Measurements from ENCODE around the gene ADGRG3.

Gene ADGRG3

DNA sequence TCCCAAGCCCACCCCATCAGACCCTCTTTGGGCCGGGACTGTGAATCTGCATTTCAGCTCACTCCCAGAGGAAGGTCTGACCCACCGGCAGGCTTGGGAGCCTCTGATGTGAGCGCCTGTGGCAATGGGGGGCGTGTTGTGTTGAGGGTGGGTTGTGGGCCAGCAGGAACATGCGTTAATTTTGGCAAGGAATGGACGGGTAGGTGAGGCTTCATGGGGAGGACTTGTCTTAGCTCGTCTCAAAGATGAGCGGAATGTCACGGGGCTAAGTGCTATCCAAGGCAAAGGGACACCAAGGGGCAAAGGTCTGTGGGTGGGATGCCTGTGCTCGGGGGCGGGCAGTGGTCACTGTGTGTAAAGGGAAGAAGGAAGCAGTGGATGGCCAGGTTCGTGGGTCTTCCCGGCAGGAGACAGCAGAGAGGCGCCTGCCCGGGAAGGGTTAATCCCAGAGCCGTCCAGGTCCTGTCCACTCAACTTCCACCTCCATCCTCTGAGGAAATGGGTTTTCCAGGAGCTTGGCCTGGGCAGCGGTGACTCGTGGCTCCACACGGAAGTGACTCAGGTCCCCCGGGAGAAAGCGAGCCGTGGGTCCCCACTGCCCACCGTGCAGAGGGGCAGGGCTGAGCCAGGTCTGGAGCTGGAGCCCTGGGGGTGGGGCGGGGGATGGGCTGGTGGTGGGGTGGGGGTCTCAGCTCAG, 22.3 kb upstream of the ADGRG3 start:
- H3K4me1 ChIP-seq (ENCODE audit: insufficient read depth, poor library complexity, severe bottlenecking) = peaks cover 33% of the 10 kb centered on the region
- H3K9me3 ChIP-seq (ENCODE audit: severe bottlenecking) = no peaks in the 10 kb centered on the region
- H3K36me3 ChIP-seq (ENCODE audit: low read depth) = peaks cover 55% of the 10 kb centered on the region
- DNase-seq (ENCODE audit: low spot score) (no peak), ATAC-seq (ENCODE audit: low read depth) (peak; percentile 39)
- TF ChIP-seq, protein P1, sequence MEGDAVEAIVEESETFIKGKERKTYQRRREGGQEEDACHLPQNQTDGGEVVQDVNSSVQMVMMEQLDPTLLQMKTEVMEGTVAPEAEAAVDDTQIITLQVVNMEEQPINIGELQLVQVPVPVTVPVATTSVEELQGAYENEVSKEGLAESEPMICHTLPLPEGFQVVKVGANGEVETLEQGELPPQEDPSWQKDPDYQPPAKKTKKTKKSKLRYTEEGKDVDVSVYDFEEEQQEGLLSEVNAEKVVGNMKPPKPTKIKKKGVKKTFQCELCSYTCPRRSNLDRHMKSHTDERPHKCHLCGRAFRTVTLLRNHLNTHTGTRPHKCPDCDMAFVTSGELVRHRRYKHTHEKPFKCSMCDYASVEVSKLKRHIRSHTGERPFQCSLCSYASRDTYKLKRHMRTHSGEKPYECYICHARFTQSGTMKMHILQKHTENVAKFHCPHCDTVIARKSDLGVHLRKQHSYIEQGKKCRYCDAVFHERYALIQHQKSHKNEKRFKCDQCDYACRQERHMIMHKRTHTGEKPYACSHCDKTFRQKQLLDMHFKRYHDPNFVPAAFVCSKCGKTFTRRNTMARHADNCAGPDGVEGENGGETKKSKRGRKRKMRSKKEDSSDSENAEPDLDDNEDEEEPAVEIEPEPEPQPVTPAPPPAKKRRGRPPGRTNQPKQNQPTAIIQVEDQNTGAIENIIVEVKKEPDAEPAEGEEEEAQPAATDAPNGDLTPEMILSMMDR (IDR thresholded peaks at IDR 0.05; ENCODE audit: poor library complexity, severe bottlenecking) = no peak
- no peak overlapping the region for H3K4me3 ChIP-seq (ENCODE audit: severe bottlenecking)
- H3K27me3 ChIP-seq (ENCODE audit: insufficient read depth, poor library complexity, severe bottlenecking) = no peaks in the 10 kb centered on the region
- peak overlapping the region; percentile 62 for H3K27ac ChIP-seq (ENCODE audit: poor library complexity, severe bottlenecking)

DNA sequence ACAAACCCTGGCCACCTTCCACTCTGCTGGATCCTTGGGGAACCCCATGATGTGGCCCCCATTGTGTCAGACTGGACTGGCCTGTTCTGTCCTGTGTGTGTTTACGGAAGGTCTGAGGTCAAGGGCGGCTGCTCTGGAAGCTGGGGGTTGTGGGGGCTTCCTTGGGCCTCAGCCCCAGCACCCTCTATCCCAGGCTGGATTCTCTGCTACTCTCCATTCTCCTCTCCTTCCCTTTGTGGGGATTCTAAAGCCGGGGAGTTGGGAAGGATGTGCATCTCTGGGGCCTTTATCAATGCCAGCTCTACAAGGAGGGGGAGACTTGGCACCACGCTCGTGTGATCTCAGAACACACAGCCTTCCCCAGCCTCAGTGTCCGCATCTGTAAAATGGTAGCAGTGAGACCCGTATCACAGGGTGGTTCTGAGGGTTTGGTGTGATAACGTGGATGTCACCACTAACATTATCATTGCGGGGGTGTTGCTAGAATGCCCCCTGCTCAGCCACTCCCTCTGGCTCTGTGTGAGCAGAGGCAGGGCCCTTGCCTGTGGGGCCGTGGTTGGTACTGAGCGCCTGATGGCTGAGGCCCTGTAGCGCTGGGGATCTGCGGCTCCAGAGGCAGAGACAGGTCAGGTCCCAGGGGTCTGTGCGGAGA, 21.6 kb upstream of the ADGRG3 start:
- Histone ChIP-seq H3K27ac (ENCODE audit: poor library complexity, severe bottlenecking) (peak overlapping the region; percentile 62), H3K27me3 (ENCODE audit: insufficient read depth, poor library complexity, severe bottlenecking) (no peaks in the 10 kb centered on the region), H3K4me3 (ENCODE audit: severe bottlenecking) (no peak overlapping the region), H3K9me3 (ENCODE audit: severe bottlenecking) (no peaks in the 10 kb centered on the region), H3K36me3 (ENCODE audit: low read depth) (peaks cover 62% of the 10 kb centered on the region), H3K4me1 (ENCODE audit: insufficient read depth, poor library complexity, severe bottlenecking) (peaks cover 33% of the 10 kb centered on the region)
- DNase-seq (ENCODE audit: low spot score) (no peak), ATAC-seq (ENCODE audit: low read depth) (no peak)
- TF ChIP-seq, protein P1 (IDR thresholded peaks at IDR 0.05; ENCODE audit: poor library complexity, severe bottlenecking) = no peak

DNA sequence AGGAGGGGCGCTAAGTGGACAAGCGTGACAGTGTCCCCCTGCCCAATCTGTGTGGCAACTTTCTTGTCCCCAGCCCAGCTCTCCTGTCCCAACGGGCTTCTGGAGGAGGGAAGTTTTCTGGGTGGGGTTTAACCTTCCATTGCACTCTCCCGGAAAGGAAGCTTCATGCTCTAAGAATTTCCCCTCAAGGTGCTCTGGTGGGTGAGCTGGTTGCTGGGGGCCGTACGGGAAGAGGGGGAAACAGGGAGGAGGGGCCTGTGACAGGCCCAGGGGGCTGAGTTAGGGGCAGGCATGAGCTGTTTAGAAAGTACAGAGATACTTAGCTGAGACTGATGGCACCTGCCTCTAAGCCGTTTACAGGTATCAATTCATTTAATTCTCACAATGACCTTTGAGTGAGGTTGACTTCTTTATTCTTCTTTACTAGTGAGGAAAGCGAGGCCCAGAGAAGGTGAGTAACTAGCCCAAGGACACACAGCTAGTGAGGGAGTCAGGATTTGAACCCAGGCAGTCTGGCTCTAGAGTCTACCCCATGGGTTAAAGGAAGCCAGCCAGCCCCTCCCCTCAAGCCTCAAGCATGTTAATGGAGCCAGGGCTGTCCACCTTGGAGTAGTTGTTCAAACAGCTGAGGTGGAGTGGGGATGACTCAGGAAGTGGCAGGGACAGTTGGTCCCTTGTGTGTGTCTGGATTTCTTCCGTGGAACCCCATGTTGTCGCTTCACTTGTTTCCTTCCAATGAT, 20.8 kb upstream of the ADGRG3 start:
- ATAC-seq (ENCODE audit: low read depth) (no peak; the same call in 2 of the 3 replicates), DNase-seq (ENCODE audit: low spot score) (no peak)
- no peak overlapping the region for H3K4me3 ChIP-seq (ENCODE audit: severe bottlenecking)
- peak overlapping the region; percentile 62 for H3K27ac ChIP-seq (ENCODE audit: poor library complexity, severe bottlenecking)
- H3K36me3 ChIP-seq (ENCODE audit: low read depth) = peaks cover 62% of the 10 kb centered on the region
- no peaks in the 10 kb centered on the region for H3K9me3 ChIP-seq (ENCODE audit: severe bottlenecking)
- peaks cover 33% of the 10 kb centered on the region for H3K4me1 ChIP-seq (ENCODE audit: insufficient read depth, poor library complexity, severe bottlenecking)
- TF ChIP-seq, protein P1 (IDR thresholded peaks at IDR 0.05; ENCODE audit: poor library complexity, severe bottlenecking) = no peak
- no peaks in the 10 kb centered on the region for H3K27me3 ChIP-seq (ENCODE audit: insufficient read depth, poor library complexity, severe bottlenecking)

DNA sequence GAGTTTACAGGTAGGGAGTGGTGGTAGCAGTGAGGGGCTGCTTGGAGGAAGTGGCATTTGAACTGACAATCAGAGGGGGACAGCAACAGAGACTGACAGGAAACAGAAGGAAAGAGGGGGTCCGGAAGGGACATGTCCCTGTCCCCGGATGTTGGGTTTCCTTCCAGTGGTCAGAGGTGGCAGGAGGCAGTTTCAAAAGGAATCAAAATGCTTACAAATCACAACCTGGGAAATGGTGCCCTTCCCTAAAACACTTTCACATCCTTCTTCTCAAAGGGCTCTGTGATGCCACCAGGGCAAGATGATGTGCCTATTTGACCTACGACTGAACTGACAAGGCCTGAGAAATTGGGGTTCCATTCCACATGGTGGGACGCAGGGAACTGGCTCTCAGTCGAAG, 20.0 kb upstream of the ADGRG3 start:
- DNase-seq (ENCODE audit: low spot score) = no peak
- ATAC-seq (ENCODE audit: low read depth) = no peak
- no peak overlapping the region for H3K4me3 ChIP-seq (ENCODE audit: severe bottlenecking)
- H3K27me3 ChIP-seq (ENCODE audit: insufficient read depth, poor library complexity, severe bottlenecking) = no peaks in the 10 kb centered on the region
- peak overlapping the region; percentile 62 for H3K27ac ChIP-seq (ENCODE audit: poor library complexity, severe bottlenecking)
- H3K9me3 ChIP-seq (ENCODE audit: severe bottlenecking) = no peaks in the 10 kb centered on the region
- peaks cover 26% of the 10 kb centered on the region for H3K4me1 ChIP-seq (ENCODE audit: insufficient read depth, poor library complexity, severe bottlenecking)
- H3K36me3 ChIP-seq (ENCODE audit: low read depth) = peaks cover 63% of the 10 kb centered on the region
- TF ChIP-seq, protein P1 (IDR thresholded peaks at IDR 0.05; ENCODE audit: poor library complexity, severe bottlenecking) = no peak
